H1 (cell line): ENCODE measurements around the gene LRRC2.

Source experiments
- CREB1 ChIP-seq: IDR thresholded peaks from 2 replicates; pipeline ENCODE4 v1.6.1; 2012; ENCODE audit warnings: inconsistent platforms
- POLR2AphosphoS5 ChIP-seq: IDR thresholded peaks from 2 replicates; pipeline ENCODE4 v1.6.1; 2011; ENCODE audit warnings: low read depth, low read length
- TBP ChIP-seq: IDR thresholded peaks from 2 replicates; pipeline ENCODE4 v1.6.1; 2011; ENCODE audit warnings: low read depth, low read length, improper control_type of control experiment
- TF ChIP-seq, protein P1 (sequence below), 3 experiments: IDR thresholded peaks; 1 replicate in 2 of 3; 2 replicates in 1 of 3; pipeline versions ENCODE4 v1.5.1 to v1.6.1; 2011; ENCODE audit warnings: low read length in 3 of 3, mild to moderate bottlenecking in 3 of 3, inconsistent platforms in 2 of 3, low read depth in 1 of 3, moderate library complexity in 1 of 3; ENCODE audit not compliant: insufficient read depth in 1 of 3; ENCODE audit errors: control extremely low read depth in 1 of 3

GRCh38 chr3:46519952-46520351 lies 46.1 kb downstream of the LRRC2 start:
- TF ChIP-seq, protein P1, sequence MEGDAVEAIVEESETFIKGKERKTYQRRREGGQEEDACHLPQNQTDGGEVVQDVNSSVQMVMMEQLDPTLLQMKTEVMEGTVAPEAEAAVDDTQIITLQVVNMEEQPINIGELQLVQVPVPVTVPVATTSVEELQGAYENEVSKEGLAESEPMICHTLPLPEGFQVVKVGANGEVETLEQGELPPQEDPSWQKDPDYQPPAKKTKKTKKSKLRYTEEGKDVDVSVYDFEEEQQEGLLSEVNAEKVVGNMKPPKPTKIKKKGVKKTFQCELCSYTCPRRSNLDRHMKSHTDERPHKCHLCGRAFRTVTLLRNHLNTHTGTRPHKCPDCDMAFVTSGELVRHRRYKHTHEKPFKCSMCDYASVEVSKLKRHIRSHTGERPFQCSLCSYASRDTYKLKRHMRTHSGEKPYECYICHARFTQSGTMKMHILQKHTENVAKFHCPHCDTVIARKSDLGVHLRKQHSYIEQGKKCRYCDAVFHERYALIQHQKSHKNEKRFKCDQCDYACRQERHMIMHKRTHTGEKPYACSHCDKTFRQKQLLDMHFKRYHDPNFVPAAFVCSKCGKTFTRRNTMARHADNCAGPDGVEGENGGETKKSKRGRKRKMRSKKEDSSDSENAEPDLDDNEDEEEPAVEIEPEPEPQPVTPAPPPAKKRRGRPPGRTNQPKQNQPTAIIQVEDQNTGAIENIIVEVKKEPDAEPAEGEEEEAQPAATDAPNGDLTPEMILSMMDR (IDR thresholded peaks at IDR 0.05; ENCODE audit: control extremely low read depth in 1 of 3, insufficient read depth in 1 of 3, low read depth in 1 of 3, low read length in 3 of 3), result no peak
- TF ChIP-seq POLR2AphosphoS5, result no peak
- no peak for TF ChIP-seq CREB1
- TF ChIP-seq TBP, result no peak
